HUES6 (cell line): ENCODE data around the gene PTPN4.

Experiments used
- H3K27ac ChIP-seq: 2 replicates; pipeline ENCODE4 v1.7.0; 2013; ENCODE audit warnings: low read depth, mild to moderate bottlenecking, low read length, inconsistent platforms
- H3K27me3 ChIP-seq: 2 replicates; pipeline ENCODE4 v1.6.1; 2013; ENCODE audit warnings: low read length; ENCODE audit not compliant: control insufficient read depth, insufficient read depth
- H3K36me3 ChIP-seq: 2 replicates; pipeline ENCODE4 v1.6.1; 2013; ENCODE audit warnings: low read length; ENCODE audit not compliant: control insufficient read depth, insufficient read depth
- H3K4me1 ChIP-seq: 2 replicates; pipeline ENCODE4 v1.6.1; 2013; ENCODE audit warnings: low read length; ENCODE audit not compliant: control insufficient read depth, insufficient read depth
- H3K4me3 ChIP-seq: 2 replicates; pipeline ENCODE4 v1.5.1; 2013; ENCODE audit warnings: low read depth, low read length
- H3K9ac ChIP-seq: one replicate; pipeline ENCODE4 v1.6.1; 2013; ENCODE audit warnings: mild to moderate bottlenecking, low read length
- H3K9me3 ChIP-seq: 2 replicates; pipeline ENCODE4 v1.6.1; 2013; ENCODE audit warnings: low read depth, low read length; ENCODE audit not compliant: control insufficient read depth, insufficient read depth

PTPN4 gene

DNA sequence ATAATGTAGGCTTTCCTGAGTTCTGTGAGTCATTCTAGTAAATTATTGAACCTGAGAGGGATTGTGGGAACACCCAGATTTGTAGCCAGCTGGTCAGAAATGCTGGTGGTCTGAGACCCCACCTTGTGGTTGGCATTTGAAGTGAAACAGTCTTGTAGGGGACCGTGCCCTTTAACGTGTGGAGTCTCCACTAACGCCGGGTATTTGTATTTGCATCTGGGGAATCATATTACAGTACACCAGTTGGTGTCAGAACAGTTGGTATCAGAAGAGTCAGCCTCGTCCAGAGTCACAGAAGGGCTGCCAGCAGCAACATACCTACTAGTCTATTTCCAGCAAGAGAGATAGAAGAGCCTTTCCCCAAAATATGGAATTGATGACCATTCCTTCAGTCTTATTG, 38.3 kb upstream of the PTPN4 start:
- H3K9ac ChIP-seq: no peak overlapping the region

DNA sequence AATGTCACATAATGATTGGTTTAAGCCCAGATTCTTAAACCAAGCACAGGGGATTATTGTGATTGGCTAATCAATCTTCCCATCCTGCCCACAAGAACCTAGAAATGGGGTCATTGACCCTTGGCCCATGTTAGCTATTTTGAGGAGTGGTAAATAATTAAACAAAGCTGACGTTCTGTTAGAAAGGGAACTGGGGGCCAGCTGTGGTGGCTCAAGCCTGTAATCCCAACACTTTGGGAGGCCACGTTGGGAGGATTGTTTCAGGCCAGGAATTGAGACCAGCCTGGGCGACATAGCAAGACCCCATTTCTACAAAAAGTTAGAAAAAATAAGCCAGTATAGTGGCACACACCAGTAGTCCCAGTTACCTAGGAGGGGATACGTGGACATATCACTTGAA, 37.8 kb upstream of the PTPN4 start:
- H3K9ac ChIP-seq: no peak overlapping the region
- no peak overlapping the region for H3K27ac ChIP-seq
- H3K36me3 ChIP-seq: no peaks in the 10 kb centered on the region
- H3K4me1 ChIP-seq: no peaks in the 10 kb centered on the region
- H3K27me3 ChIP-seq: no peaks in the 10 kb centered on the region
- H3K9me3 ChIP-seq: peaks cover 6% of the 10 kb centered on the region; the same call in 1 of the 2 replicates
- no peak overlapping the region for H3K4me3 ChIP-seq

More for the DNA sequence above, 38.3 kb upstream of the PTPN4 start:
- Histone ChIP-seq H3K4me1 (no peaks in the 10 kb centered on the region), H3K9me3 (peaks cover 6% of the 10 kb centered on the region; the same call in 1 of the 2 replicates), H3K27ac (no peak overlapping the region), H3K4me3 (no peak overlapping the region), H3K36me3 (no peaks in the 10 kb centered on the region), H3K27me3 (no peaks in the 10 kb centered on the region)

- H3K9ac ChIP-seq: no peak overlapping the region
- no peak overlapping the region for H3K27ac ChIP-seq
- no peak overlapping the region for H3K4me3 ChIP-seq
- H3K27me3 ChIP-seq: no peaks in the 10 kb centered on the region
- H3K4me1 ChIP-seq: no peaks in the 10 kb centered on the region
- no peaks in the 10 kb centered on the region for H3K36me3 ChIP-seq
- H3K9me3 ChIP-seq: peaks cover 6% of the 10 kb centered on the region; the same call in 1 of the 2 replicates
Measured at GRCh38 chr2:119723186-119723585, 36.5 kb upstream of the PTPN4 start.

GRCh38 chr2:119723784-119724467, 35.8 kb upstream of the PTPN4 start:
- Histone ChIP-seq H3K9me3 (peaks cover 6% of the 10 kb centered on the region; the same call in 1 of the 2 replicates), H3K36me3 (no peaks in the 10 kb centered on the region), H3K4me1 (no peaks in the 10 kb centered on the region), H3K9ac (no peak overlapping the region), H3K27me3 (no peaks in the 10 kb centered on the region), H3K4me3 (no peak overlapping the region), H3K27ac (no peak overlapping the region)

DNA sequence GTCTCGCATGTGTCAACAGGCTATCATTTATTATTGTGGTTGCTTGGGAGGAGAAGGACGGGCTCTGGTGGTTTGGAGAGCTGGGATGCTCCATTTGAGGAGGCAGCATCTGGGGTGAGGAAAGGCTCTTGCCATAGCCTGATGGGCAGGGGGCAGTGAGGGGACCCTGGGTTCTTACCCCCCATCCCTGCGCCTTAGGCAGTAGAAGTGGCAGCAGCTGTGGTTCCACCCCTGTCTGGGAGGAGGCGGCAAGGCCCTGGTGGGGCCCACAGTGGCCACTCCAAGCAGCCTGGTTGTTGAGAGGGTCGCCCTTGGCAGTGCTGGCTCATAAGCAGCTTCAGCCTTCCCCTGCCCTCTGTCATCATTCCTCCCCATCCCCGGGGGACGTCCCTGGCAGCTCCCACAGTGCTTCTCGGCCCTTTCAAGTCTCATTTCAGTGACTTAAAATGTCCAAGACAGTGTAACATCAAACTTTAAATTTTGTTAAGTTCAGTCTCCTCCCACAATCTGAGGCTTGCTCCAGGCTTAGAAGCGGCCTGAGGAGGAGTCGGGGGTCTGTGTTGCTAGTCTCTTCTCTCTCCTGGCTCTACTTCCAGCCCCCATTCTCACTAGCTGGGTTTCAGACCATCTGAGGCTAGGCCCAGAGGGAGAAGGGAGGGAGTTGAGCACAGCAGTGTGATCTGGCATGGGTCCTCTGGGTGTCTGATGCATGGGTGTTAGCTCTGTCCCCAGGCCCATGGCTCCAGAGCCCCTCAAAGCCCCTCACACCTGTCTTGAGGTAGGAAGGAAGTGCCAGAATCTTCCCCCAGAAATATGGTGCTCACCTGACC, 34.9 kb upstream of the PTPN4 start:
- Histone ChIP-seq H3K9ac (no peak overlapping the region), H3K4me3 (no peak overlapping the region), H3K4me1 (no peaks in the 10 kb centered on the region), H3K9me3 (peaks cover 6% of the 10 kb centered on the region; the same call in 1 of the 2 replicates), H3K27me3 (no peaks in the 10 kb centered on the region), H3K27ac (no peak overlapping the region), H3K36me3 (no peaks in the 10 kb centered on the region)

- no peak overlapping the region for H3K9ac ChIP-seq
- H3K4me3 ChIP-seq: no peak overlapping the region
- H3K4me1 ChIP-seq: no peaks in the 10 kb centered on the region
- H3K27me3 ChIP-seq: no peaks in the 10 kb centered on the region
- H3K36me3 ChIP-seq: no peaks in the 10 kb centered on the region
- no peaks in the 10 kb centered on the region for H3K9me3 ChIP-seq
- no peak overlapping the region for H3K27ac ChIP-seq
Measured at GRCh38 chr2:119727493-119727892, 32.2 kb upstream of the PTPN4 start.

- Histone ChIP-seq H3K27me3 (no peaks in the 10 kb centered on the region), H3K4me3 (no peak overlapping the region), H3K9me3 (no peaks in the 10 kb centered on the region), H3K27ac (no peak overlapping the region), H3K4me1 (no peaks in the 10 kb centered on the region), H3K36me3 (no peaks in the 10 kb centered on the region), H3K9ac (no peak overlapping the region)
Measured at GRCh38 chr2:119728421-119728820, 31.3 kb upstream of the PTPN4 start.

DNA sequence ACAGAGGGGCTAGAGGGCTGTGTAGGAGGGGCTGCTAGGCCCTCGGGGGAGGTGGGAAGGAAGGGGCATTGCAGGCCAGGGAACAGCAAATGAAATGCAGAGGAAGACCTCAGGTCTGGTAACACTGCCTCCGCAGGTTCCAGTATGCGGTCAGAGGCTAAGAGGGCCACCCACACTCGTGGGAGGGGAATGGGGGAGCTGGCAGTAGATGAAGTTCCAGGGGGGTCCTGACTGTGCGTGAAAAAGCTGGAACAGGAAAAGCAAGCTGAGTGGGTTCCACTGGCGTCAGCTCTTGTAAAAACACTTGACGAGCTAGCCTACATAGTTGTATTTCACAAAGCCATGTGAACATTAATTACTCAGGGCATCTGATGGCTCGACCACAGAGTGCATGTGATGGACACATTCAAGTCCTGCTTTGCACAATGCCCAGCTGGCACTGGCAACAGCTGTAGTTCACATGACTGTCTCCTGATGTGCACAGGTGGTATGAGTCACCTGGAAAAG, 29.0 kb upstream of the PTPN4 start:
- no peak overlapping the region for H3K27ac ChIP-seq
- no peaks in the 10 kb centered on the region for H3K27me3 ChIP-seq
- H3K9ac ChIP-seq: no peak overlapping the region
- no peaks in the 10 kb centered on the region for H3K4me1 ChIP-seq
- no peaks in the 10 kb centered on the region for H3K9me3 ChIP-seq
- no peaks in the 10 kb centered on the region for H3K36me3 ChIP-seq
- no peak overlapping the region for H3K4me3 ChIP-seq

DNA sequence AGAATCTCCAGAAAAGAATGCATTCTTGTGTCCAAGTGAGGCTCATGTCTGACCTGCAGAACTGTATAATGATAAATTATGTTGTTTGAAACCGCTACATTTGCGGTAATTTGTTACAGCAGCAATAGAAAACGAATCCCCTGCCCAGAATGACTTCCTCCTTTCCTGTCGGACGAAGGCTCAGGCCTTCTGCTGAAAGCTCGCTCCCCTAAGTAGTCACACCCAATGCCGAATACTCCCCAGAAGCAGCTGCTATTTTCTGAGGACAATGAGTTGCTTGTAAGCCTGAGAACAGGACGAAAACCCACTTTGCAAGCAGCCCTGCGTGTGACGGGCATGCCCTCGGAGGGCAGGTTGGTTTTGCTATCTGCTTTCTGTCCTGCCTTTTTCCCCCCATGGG, 27.7 kb upstream of the PTPN4 start:
- 0 out of 2 replicates have a peak, but pooled peaks cover 2% of the 10 kb centered on the region for H3K4me1 ChIP-seq
- no peaks in the 10 kb centered on the region for H3K27me3 ChIP-seq
- no peaks in the 10 kb centered on the region for H3K36me3 ChIP-seq
- no peak overlapping the region for H3K27ac ChIP-seq
- no peaks in the 10 kb centered on the region for H3K9me3 ChIP-seq
- H3K9ac ChIP-seq: no peak overlapping the region
- H3K4me3 ChIP-seq: no peak overlapping the region

GRCh38 chr2:119732601-119733164, 27.0 kb upstream of the PTPN4 start:
- H3K9ac ChIP-seq: no peak overlapping the region
- H3K4me1 ChIP-seq: 0 out of 2 replicates have a peak, but pooled peaks cover 2% of the 10 kb centered on the region
- H3K27ac ChIP-seq: no peak overlapping the region
- H3K9me3 ChIP-seq: no peaks in the 10 kb centered on the region
- H3K27me3 ChIP-seq: no peaks in the 10 kb centered on the region
- no peaks in the 10 kb centered on the region for H3K36me3 ChIP-seq
- H3K4me3 ChIP-seq: no peak overlapping the region

- H3K9me3 ChIP-seq: no peaks in the 10 kb centered on the region
- no peak overlapping the region for H3K27ac ChIP-seq
- H3K4me1 ChIP-seq: 0 out of 2 replicates have a peak, but pooled peaks cover 2% of the 10 kb centered on the region
- no peak overlapping the region for H3K9ac ChIP-seq
- no peaks in the 10 kb centered on the region for H3K36me3 ChIP-seq
- no peaks in the 10 kb centered on the region for H3K27me3 ChIP-seq
- H3K4me3 ChIP-seq: no peak overlapping the region
Measured at GRCh38 chr2:119734047-119734446, 25.7 kb upstream of the PTPN4 start.
